Naive B cell (primary cell): ENCODE measurements around the gene SH3RF3. TPM values are rescaled to one million over a fixed set of nuclear protein-coding genes. Genes with fewer than 3 reads are reported as not detected.

Experiments
- ATAC-seq, 2 donors: fragments of 150-1000 bp; cut with Tn5 transposase; 2 replicates each; pipeline ENCODE4 v1.10.0; 2021; ENCODE audit warnings: low read depth in 2 of 2, mild to moderate bottlenecking in 2 of 2, moderate library complexity in 2 of 2
- DNase-seq: peaks from one replicate; pipeline ENCODE4 v3.0.0; 2022
- H3K27ac Mint-ChIP-seq, 6 donors: one replicate each; pipeline ENCODE4 v1.8.0; 2020 to 2022; ENCODE audit warnings: mild to moderate bottlenecking in 6 of 6, mixed read lengths in 6 of 6, moderate library complexity in 5 of 6, inconsistent platforms in 2 of 6
- H3K27me3 Mint-ChIP-seq, 3 donors: one replicate each; pipeline ENCODE4 v1.8.0; 2021 to 2022; ENCODE audit warnings: mixed read lengths in 3 of 3, mild to moderate bottlenecking in 1 of 3
- H3K36me3 Mint-ChIP-seq, 2 donors: one replicate each; pipeline ENCODE4 v1.8.0; 2020 to 2022; ENCODE audit warnings: mixed read lengths in 2 of 2, inconsistent platforms in 1 of 2, mild to moderate bottlenecking in 1 of 2
- H3K4me1 Mint-ChIP-seq, 3 donors: one replicate each; pipeline ENCODE4 v1.8.0; 2020 to 2022; ENCODE audit warnings: mixed read lengths in 3 of 3, inconsistent platforms in 1 of 3, mild to moderate bottlenecking in 1 of 3, moderate library complexity in 1 of 3
- H3K4me3 Mint-ChIP-seq, 8 donors: one replicate each; pipeline ENCODE4 v1.8.0; 2020 to 2022; ENCODE audit warnings: mild to moderate bottlenecking in 8 of 8, mixed read lengths in 8 of 8, moderate library complexity in 8 of 8, inconsistent platforms in 2 of 8
- H3K9me3 Mint-ChIP-seq, 7 donors: one replicate each; pipeline ENCODE4 v1.8.0; 2020 to 2022; ENCODE audit warnings: mixed read lengths in 7 of 7, mild to moderate bottlenecking in 5 of 7, inconsistent platforms in 2 of 7, moderate library complexity in 1 of 7
- polyA plus RNA-seq, 6 donors: library from polyadenylated mRNA; unstranded; fragments of 300-500 nt; fragmentation: Illumina TruSeq; gene quantifications; one replicate each; pipeline ENCODE4 v1.2.3, GENCODE V29; 2021; ENCODE audit warnings: low read depth in 6 of 6

SH3RF3 gene
- polyA plus RNA-seq, 6 donors from 2014 or later, result 0.05 to 0.76 (median 0.64) TPM; not detected in 1

DNA sequence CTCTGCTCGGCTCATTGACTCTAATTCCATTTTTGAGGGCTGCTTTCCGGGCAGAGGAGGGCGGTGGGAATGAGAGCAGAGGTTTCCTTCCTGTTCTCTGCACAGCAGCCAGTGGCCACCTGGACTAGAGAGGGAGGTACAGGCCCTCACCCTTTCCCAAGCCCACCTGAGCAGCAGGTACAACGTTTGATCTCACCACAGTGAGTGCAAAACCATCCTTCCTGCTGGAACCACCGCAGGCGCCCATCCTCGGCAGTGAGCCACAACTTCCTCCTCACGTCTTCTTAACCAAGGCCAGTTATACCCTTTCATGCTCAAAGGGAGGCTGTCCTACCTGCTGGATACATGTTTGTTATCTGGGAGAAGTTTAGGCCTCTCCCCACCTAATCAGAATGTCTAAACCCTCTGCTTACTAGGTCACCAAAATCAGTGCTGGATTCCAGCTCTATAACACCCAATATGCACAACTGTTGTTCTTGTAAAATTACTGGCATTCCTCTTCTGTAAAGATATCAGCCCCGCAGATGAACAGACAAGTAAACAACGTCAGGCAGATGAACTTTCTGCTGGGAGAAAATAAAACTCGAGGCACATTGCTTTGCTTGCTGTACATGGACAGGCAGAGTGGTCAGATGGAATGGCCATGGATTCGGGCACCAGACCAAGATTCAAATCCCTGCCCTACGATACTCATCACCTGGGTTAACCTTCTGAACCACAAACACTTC, 191.4 kb downstream of the SH3RF3 start:
- peaks cover 0 to 10% (median 0%) of the 10 kb centered on the region in 3 donors for H3K27me3 Mint-ChIP-seq
- ATAC-seq (no peak), DNase-seq (no peak)
- peak overlapping the region in 1 of 6 donors; percentile 56 for H3K27ac Mint-ChIP-seq
- no peaks in the 10 kb centered on the region for H3K36me3 Mint-ChIP-seq
- H3K4me1 Mint-ChIP-seq, result peaks cover 11 to 19% (median 12%) of the 10 kb centered on the region in 3 donors
- H3K4me3 Mint-ChIP-seq, result peak overlapping the region in 1 of 8 donors; percentile 47
- no peaks in the 10 kb centered on the region for H3K9me3 Mint-ChIP-seq

- Mint-ChIP-seq H3K36me3 (no peaks in the 10 kb centered on the region), H3K9me3 (no peaks in the 10 kb centered on the region), H3K27ac (no peak overlapping the region), H3K4me3 (no peak overlapping the region), H3K27me3 (peaks cover 0 to 10% (median 0%) of the 10 kb centered on the region in 3 donors), H3K4me1 (peaks cover 11 to 19% (median 12%) of the 10 kb centered on the region in 3 donors)
- ATAC-seq (no peak), DNase-seq (no peak)
Measured at GRCh38 chr2:109321570-109321969, 192.6 kb downstream of the SH3RF3 start.

DNA sequence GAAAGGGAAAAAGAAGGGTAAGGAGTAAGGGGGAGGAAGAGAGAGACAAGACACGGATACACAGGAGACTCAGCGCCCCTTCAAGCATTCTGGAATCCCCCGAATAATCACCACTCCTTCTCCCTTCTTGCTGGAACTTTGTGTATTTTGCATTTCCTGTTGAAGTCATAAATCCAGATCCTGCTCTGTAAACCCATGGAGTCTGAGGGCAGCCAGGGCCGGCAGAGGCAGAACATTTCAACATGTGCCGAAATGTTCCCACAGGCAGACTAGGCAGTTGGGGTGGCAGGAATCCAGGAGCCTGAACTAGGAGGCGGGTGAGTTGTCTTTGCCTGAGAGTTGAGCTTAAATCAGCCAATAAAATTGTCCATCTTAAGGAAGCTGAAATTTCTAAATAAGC, 193.1 kb downstream of the SH3RF3 start:
- H3K4me1 Mint-ChIP-seq, result peaks cover 11 to 19% (median 12%) of the 10 kb centered on the region in 3 donors
- no peak for ATAC-seq
- H3K27ac Mint-ChIP-seq, result peak overlapping the region in 1 of 6 donors; percentile 82

DNA sequence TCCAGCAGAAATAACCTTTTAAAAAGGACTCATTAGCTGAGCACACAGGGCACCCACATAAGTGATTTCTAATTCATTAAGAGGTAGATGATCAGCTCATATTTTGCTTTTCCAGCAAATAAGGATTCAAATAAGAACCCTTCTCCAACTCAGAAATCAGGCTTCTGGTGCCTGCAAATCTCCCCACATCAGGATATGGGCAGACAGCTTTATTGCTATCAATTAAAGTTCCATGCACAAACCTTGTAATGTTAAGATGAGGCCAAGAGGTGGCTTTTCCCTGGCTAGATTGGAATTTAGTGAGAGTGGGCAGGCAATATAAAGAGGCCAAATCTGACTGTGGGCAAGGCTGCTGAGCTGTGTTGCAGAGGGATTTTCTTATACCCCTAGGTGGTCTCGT, 193.6 kb downstream of the SH3RF3 start:
- Mint-ChIP-seq H3K27ac (no peak overlapping the region), H3K27me3 (peaks cover 0 to 10% (median 0%) of the 10 kb centered on the region in 3 donors), H3K4me3 (no peak overlapping the region), H3K4me1 (peaks cover 11 to 19% (median 12%) of the 10 kb centered on the region in 3 donors), H3K9me3 (no peaks in the 10 kb centered on the region), H3K36me3 (no peaks in the 10 kb centered on the region)
- DNase-seq (no peak), ATAC-seq (no peak)

More for the DNA sequence above, 193.1 kb downstream of the SH3RF3 start:
- Mint-ChIP-seq H3K27me3 (peaks cover 0 to 10% (median 0%) of the 10 kb centered on the region in 3 donors), H3K36me3 (no peaks in the 10 kb centered on the region), H3K9me3 (no peaks in the 10 kb centered on the region), H3K4me3 (no peak overlapping the region)
- DNase-seq, result no peak

- ATAC-seq (no peak), DNase-seq (no peak)
- H3K4me3 Mint-ChIP-seq, result no peak overlapping the region
- no peaks in the 10 kb centered on the region for H3K36me3 Mint-ChIP-seq
- peak overlapping the region in 1 of 6 donors; percentile 78 for H3K27ac Mint-ChIP-seq
- H3K27me3 Mint-ChIP-seq, result peaks cover 0 to 2% (median 0%) of the 10 kb centered on the region in 3 donors
- no peaks in the 10 kb centered on the region for H3K9me3 Mint-ChIP-seq
- H3K4me1 Mint-ChIP-seq, result peaks cover 6 to 16% (median 6%) of the 10 kb centered on the region in 3 donors
Measured at GRCh38 chr2:109324861-109325260, 195.9 kb downstream of the SH3RF3 start.

GRCh38 chr2:109325570-109325969, 196.6 kb downstream of the SH3RF3 start:
- ATAC-seq, result no peak
- H3K36me3 Mint-ChIP-seq, result no peaks in the 10 kb centered on the region
- no peak overlapping the region for H3K4me3 Mint-ChIP-seq
- peaks cover 0 to 13% (median 0%) of the 10 kb centered on the region in 3 donors for H3K4me1 Mint-ChIP-seq
- no peaks in the 10 kb centered on the region for H3K9me3 Mint-ChIP-seq
- no peaks in the 10 kb centered on the region for H3K27me3 Mint-ChIP-seq
- no peak for DNase-seq
- peak overlapping the region in 2 of 6 donors; percentile 14 to 53 for H3K27ac Mint-ChIP-seq

DNA sequence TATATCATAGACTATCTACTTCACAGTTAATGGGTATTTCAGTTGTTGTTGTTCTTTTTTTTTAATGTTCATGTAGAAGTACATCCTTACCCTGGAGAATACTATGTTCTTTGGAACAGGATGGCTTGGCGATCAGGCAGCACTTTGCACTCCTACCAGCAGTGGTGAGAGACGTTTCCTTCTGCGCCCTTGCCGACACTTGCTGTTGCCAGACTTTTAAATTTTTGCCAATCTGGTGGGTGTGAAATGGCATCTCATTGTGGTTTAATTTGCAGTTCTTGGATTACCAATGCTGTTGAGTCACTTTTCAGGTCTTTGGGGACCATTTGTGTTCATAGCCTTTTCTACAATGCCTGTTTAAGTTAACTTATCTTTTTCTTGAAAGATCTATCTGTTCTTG, 197.3 kb downstream of the SH3RF3 start:
- Mint-ChIP-seq H3K27ac (no peak overlapping the region), H3K9me3 (no peaks in the 10 kb centered on the region), H3K27me3 (no peaks in the 10 kb centered on the region), H3K4me3 (no peak overlapping the region), H3K4me1 (peaks cover 0 to 17% (median 4%) of the 10 kb centered on the region in 3 donors), H3K36me3 (no peaks in the 10 kb centered on the region)
- DNase-seq (no peak), ATAC-seq (no peak)

DNA sequence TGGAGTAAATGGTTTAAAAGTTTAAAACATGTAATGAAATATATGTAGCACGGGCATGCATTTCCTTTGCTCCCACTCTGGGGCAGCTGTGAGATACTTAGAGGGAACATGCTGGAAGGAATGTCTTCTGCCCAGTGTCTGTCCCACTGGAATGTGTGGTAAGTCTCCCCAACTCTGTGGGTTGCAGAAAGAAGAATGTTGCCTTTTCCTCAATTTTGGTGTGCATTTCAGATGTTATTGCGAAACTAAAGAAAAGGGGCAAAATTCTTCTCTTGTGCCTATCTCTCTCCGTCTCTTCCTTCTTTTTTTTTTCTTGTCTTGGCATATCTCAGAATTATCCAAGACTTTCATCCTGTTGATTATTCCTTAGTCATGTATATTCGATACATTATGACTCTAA, 201.1 kb downstream of the SH3RF3 start:
- peaks cover 0 to 4% (median 1%) of the 10 kb centered on the region in 3 donors for H3K27me3 Mint-ChIP-seq
- H3K27ac Mint-ChIP-seq, result no peak overlapping the region
- no peaks in the 10 kb centered on the region for H3K9me3 Mint-ChIP-seq
- no peak for ATAC-seq
- peaks cover 15 to 48% (median 39%) of the 10 kb centered on the region in 3 donors for H3K4me1 Mint-ChIP-seq
- no peak overlapping the region for H3K4me3 Mint-ChIP-seq
- no peaks in the 10 kb centered on the region for H3K36me3 Mint-ChIP-seq
- DNase-seq, result no peak

DNA sequence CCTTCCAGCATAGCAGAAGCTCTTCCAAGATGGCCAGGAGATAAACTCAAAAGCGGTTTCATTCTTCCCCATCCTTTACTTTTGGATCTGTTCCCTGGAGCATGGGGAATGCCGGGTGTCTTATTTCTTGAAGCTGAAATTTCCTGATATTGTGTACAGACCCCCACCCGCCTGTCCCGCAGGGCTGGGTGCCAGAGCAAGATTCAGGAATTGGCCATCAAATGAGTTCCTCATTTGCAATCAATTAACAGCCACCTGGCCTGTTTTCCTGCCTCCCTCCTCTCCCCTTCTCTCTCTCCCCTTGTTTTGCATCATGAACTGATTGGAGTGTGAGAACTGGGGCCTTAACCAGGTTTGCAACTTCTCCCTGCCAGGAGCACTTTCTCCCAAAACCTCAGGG, 202.1 kb downstream of the SH3RF3 start:
- Mint-ChIP-seq H3K27ac (peak overlapping the region in 1 of 6 donors; percentile 13), H3K36me3 (no peaks in the 10 kb centered on the region), H3K27me3 (peaks cover 0 to 9% (median 4%) of the 10 kb centered on the region in 3 donors), H3K4me1 (peaks cover 23 to 58% (median 49%) of the 10 kb centered on the region in 3 donors), H3K4me3 (peak overlapping the region in 2 of 8 donors; percentile 57 to 71), H3K9me3 (no peaks in the 10 kb centered on the region)
- no peak for DNase-seq
- no peak for ATAC-seq

GRCh38 chr2:109331896-109332848, 203.2 kb downstream of the SH3RF3 start:
- Mint-ChIP-seq H3K27me3 (peaks cover 0 to 9% (median 9%) of the 10 kb centered on the region in 3 donors), H3K36me3 (no peaks in the 10 kb centered on the region), H3K4me3 (peak overlapping the region; percentile 80 to 96 (median 90)), H3K9me3 (no peaks in the 10 kb centered on the region), H3K27ac (peak overlapping the region in 4 of 6 donors; percentile 41 to 93 (median 88)), H3K4me1 (peaks cover 23 to 66% (median 60%) of the 10 kb centered on the region in 3 donors)
- ATAC-seq, result peak; percentile 59 to 63
- peak; percentile 36 for DNase-seq

- Mint-ChIP-seq H3K36me3 (no peaks in the 10 kb centered on the region), H3K27me3 (peaks cover 0 to 15% (median 9%) of the 10 kb centered on the region in 3 donors), H3K4me3 (peak overlapping the region in 6 of 8 donors; percentile 60 to 96 (median 91)), H3K9me3 (no peaks in the 10 kb centered on the region), H3K27ac (peak overlapping the region in 1 of 6 donors; percentile 91), H3K4me1 (peaks cover 23 to 68% (median 63%) of the 10 kb centered on the region in 3 donors)
- no peak for ATAC-seq
- DNase-seq, result no peak
Measured at GRCh38 chr2:109332880-109333279, 203.9 kb downstream of the SH3RF3 start.

DNA sequence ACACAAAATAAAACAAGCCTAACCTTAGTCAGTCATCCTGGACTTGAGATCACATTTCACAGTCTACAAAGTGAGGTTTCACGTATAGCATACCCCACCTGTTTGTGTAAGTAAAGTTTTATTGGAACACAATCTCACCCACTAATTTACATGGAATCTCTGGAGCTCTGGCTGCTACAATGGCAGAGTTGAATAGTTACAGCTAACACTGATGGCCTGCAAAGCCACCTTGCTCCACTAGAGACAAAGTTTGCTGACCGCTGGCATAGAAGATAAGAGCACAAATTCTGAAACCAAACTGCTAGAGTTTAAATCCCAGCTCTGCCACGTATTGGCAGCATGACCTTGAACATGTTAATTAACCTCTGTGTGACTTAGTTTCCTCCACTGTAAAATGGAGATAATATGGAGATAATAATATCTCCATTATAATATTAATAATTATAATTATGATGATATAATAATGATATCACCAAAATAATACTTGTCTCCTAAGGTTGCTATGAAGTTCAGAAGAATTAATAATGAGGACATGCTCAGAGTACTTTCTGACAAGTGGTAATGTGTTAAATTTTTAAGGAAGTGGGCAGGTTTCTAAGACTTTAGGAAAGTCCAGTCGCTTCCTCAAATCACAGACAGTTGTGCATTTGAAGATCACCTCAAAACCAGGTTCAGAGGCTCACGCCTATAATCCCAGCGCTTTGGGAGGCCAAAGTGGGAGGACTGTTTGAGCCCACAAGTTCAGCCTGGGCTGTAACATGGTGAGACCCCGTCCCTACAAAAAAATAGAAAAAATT, 204.6 kb downstream of the SH3RF3 start:
- ATAC-seq (peak; percentile 34 to 48), DNase-seq (peak; percentile 39)
- Mint-ChIP-seq H3K27ac (peak overlapping the region in 1 of 6 donors; percentile 84), H3K36me3 (no peaks in the 10 kb centered on the region), H3K9me3 (no peaks in the 10 kb centered on the region), H3K4me3 (peak overlapping the region in 5 of 8 donors; percentile 10 to 96 (median 35)), H3K27me3 (peaks cover 0 to 15% (median 11%) of the 10 kb centered on the region in 3 donors), H3K4me1 (peaks cover 23 to 67% (median 63%) of the 10 kb centered on the region in 3 donors)
